Ishikawa (cell line): Measurements from ENCODE around the gene DDX42.

Experiments
- CEBPB ChIP-seq: IDR thresholded peaks from 2 replicates; pipeline ENCODE4 v1.6.1; 2012
- CREB1 ChIP-seq: IDR thresholded peaks from 2 replicates; pipeline ENCODE4 v1.6.1; 2012; ENCODE audit warnings: low read depth
- EGR1 ChIP-seq: IDR thresholded peaks from 2 replicates; pipeline ENCODE4 v1.6.1; 2012
- EP300 ChIP-seq: IDR thresholded peaks from 2 replicates; pipeline ENCODE4 v1.6.1; 2012; ENCODE audit warnings: borderline replicate concordance
- FOXM1 ChIP-seq: IDR thresholded peaks from 2 replicates; pipeline ENCODE4 v1.6.1; 2012; ENCODE audit warnings: low read depth, borderline replicate concordance
- NFIC ChIP-seq: IDR thresholded peaks from 2 replicates; pipeline ENCODE4 v1.6.1; 2012
- RAD21 ChIP-seq: IDR thresholded peaks from 2 replicates; pipeline ENCODE4 v1.6.1; 2012; ENCODE audit warnings: low read depth
- REST ChIP-seq: IDR thresholded peaks from 2 replicates; pipeline ENCODE4 v1.6.1; 2012; ENCODE audit warnings: low read depth, mild to moderate bottlenecking
- TAF1 ChIP-seq: IDR thresholded peaks from 2 replicates; pipeline ENCODE4 v1.6.1; 2012; ENCODE audit warnings: low read depth, mild to moderate bottlenecking
- TCF12 ChIP-seq: IDR thresholded peaks from 2 replicates; pipeline ENCODE4 v1.6.1; 2012; ENCODE audit warnings: low read depth
- TEAD4 ChIP-seq: IDR thresholded peaks from 2 replicates; pipeline ENCODE4 v1.6.1; 2012
- USF1 ChIP-seq: IDR thresholded peaks from 2 replicates; pipeline ENCODE4 v1.6.1; 2012
- YY1 ChIP-seq: IDR thresholded peaks from 2 replicates; pipeline ENCODE4 v1.6.1; 2012; ENCODE audit warnings: low read depth
- ZBTB7A ChIP-seq: IDR thresholded peaks from 2 replicates; pipeline ENCODE4 v1.6.1; 2012; ENCODE audit warnings: low read depth
- TF ChIP-seq, protein P1 (sequence below): IDR thresholded peaks from 2 replicates; pipeline ENCODE4 v1.6.1; 2012

DDX42 gene

GRCh38 chr17:63832014-63832413, 58.0 kb downstream of the DDX42 start:
- TF ChIP-seq REST (no peak), ZBTB7A (no peak), RAD21 (no peak)

- TF ChIP-seq USF1: no peak
- TF ChIP-seq TCF12: no peak
- TF ChIP-seq NFIC: no peak
- TF ChIP-seq CREB1: no peak
- no peak for TF ChIP-seq CEBPB
- TF ChIP-seq, protein P1, sequence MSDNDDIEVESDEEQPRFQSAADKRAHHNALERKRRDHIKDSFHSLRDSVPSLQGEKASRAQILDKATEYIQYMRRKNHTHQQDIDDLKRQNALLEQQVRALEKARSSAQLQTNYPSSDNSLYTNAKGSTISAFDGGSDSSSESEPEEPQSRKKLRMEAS: no peak
- TF ChIP-seq EGR1: no peak
- TF ChIP-seq REST: no peak
- no peak for TF ChIP-seq TAF1
- TF ChIP-seq TEAD4: no peak
- TF ChIP-seq EP300: no peak
Measured at GRCh38 chr17:63832455-63832854, 58.5 kb downstream of the DDX42 start.

DNA sequence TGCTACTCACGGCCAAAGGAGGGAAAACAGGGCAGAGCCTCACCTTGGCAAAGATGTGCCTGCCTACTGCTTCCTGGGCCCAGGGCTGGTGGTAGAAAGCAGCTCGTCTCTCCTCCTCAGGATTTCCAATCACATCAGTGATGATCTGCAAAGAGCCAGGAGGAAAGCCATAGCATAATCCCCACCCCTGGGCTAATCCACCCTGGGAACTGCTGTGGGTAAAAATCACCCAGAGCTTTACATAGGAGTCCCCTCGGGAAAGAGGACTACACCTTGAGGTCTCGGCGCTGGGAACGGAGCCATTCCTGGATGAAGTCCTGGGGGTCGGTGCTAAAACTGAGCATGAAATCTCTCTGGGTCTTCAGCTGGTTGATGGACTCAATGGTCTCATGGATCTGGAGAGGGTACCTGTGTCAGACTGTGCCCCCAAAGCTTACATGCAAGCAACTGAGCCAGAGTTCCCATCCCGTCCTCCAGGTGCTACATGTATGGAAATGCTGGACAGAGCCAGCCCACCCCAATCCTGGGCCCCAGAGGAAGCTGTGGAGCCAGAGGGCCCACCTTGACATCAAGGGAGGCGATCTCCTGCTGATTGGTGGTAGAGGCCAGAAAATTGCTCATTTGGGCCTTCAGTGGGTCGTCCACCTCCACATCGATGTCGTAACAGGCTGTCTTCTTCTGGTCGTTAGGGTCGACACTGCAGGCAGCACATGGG, 59.2 kb downstream of the DDX42 start:
- TF ChIP-seq ZBTB7A (no peak), FOXM1 (no peak), NFIC (no peak), RAD21 (no peak), CEBPB (no peak), CREB1 (no peak), EP300 (no peak), TCF12 (no peak), TAF1 (no peak), EGR1 (no peak), TEAD4 (no peak), REST (no peak), USF1 (no peak), YY1 (no peak)
- TF ChIP-seq, protein P1: no peak

GRCh38 chr17:63833741-63834373, 59.9 kb downstream of the DDX42 start:
- no peak for TF ChIP-seq YY1
- no peak for TF ChIP-seq REST
- no peak for TF ChIP-seq CEBPB
- no peak for TF ChIP-seq FOXM1
- no peak for TF ChIP-seq EP300
- no peak for TF ChIP-seq TEAD4
- TF ChIP-seq ZBTB7A: no peak
- TF ChIP-seq CREB1: no peak
- no peak for TF ChIP-seq NFIC
- no peak for TF ChIP-seq USF1
- TF ChIP-seq TAF1: no peak
- TF ChIP-seq RAD21: no peak
